ENCODE data around the gene SLC2A4.
A peak's percentile ranks its signal among the peaks of the same experiment; 100 is the strongest.

The SLC2A4 gene

GRCh38 chr17:7314719-7315569 is 33.4 kb downstream of the SLC2A4 start, which contains the start of gene GPS2:
Gene GPS2 (minus strand): TSS chr17:7315360. CDS start chr17:7315052, 308 bp downstream.
- Histone ChIP-seq H3K79me2 (ENCODE audit: insufficient read depth, low read length) (peaks cover 55% of the 10 kb centered on the region), H3K9me3 (ENCODE audit: insufficient read depth, low read length, severe bottlenecking) (no peaks in the 10 kb centered on the region), H3K4me3 (ENCODE audit: low read depth in 1 of 2, low read length in 2 of 2) (peak within 1 kb of the TSS; percentile 45 to 88), H3K27ac (ENCODE audit: low read length) (peak within 1 kb of the TSS; percentile 75), H3K27me3 (ENCODE audit: insufficient read depth, low read length, poor library complexity) (no peaks in the 10 kb centered on the region), H3K4me2 (ENCODE audit: insufficient read depth, low read length) (peak within 1 kb of the TSS; percentile 95), H3K9ac (ENCODE audit: low read depth, low read length) (peak within 1 kb of the TSS; percentile 69), H3K4me1 (ENCODE audit: insufficient read depth, low read length) (peaks cover 53% of the 10 kb centered on the region), H2AFZ (ENCODE audit: low read depth, low read length) (peak within 1 kb of the TSS; percentile 73), H4K20me1 (ENCODE audit: insufficient read depth, low read length) (peaks cover 44% of the 10 kb centered on the region), H3K36me3 (ENCODE audit: insufficient read depth, low read length) (peaks cover 72% of the 10 kb centered on the region)
- TF ChIP-seq CTCF (IDR thresholded peaks at IDR 0.05; ENCODE audit: borderline replicate concordance, extremely low read depth, low read length, poor library complexity, severe bottlenecking) (no peak), EZH2 (IDR thresholded peaks at IDR 0.05; ENCODE audit: borderline replicate concordance, low read depth, low read length, severe bottlenecking) (no peak)
- peak; percentile 91 for DNase-seq
- peak; percentile 79 for ATAC-seq (ENCODE audit: insufficient read depth, low read depth)

GRCh38 chr17:7315570-7316235 is 34.2 kb downstream of the SLC2A4 start:
- Histone ChIP-seq H3K4me1 (ENCODE audit: insufficient read depth, low read length) (peaks cover 46% of the 10 kb centered on the region), H3K4me3 (ENCODE audit: low read depth in 1 of 2, low read length in 2 of 2) (peak overlapping the region; percentile 45 to 88), H3K9ac (ENCODE audit: low read depth, low read length) (peak overlapping the region; percentile 69), H3K4me2 (ENCODE audit: insufficient read depth, low read length) (peak overlapping the region; percentile 95), H3K27me3 (ENCODE audit: insufficient read depth, low read length, poor library complexity) (no peaks in the 10 kb centered on the region), H4K20me1 (ENCODE audit: insufficient read depth, low read length) (peaks cover 37% of the 10 kb centered on the region), H3K9me3 (ENCODE audit: insufficient read depth, low read length, severe bottlenecking) (no peaks in the 10 kb centered on the region), H3K27ac (ENCODE audit: low read length) (peak overlapping the region; percentile 75), H2AFZ (ENCODE audit: low read depth, low read length) (peak overlapping the region; percentile 73), H3K36me3 (ENCODE audit: insufficient read depth, low read length) (peaks cover 72% of the 10 kb centered on the region), H3K79me2 (ENCODE audit: insufficient read depth, low read length) (peaks cover 47% of the 10 kb centered on the region)
- TF ChIP-seq EZH2 (IDR thresholded peaks at IDR 0.05; ENCODE audit: borderline replicate concordance, low read depth, low read length, severe bottlenecking) = no peak
- no peak for TF ChIP-seq CTCF (IDR thresholded peaks at IDR 0.05; ENCODE audit: borderline replicate concordance, extremely low read depth, low read length, poor library complexity, severe bottlenecking)
- DNase-seq = no peak
- ATAC-seq (ENCODE audit: insufficient read depth, low read depth) = no peak; the same call in 2 of the 3 replicates

GRCh38 chr17:7317161-7317803 is 35.8 kb downstream of the SLC2A4 start:
- TF ChIP-seq EZH2 (IDR thresholded peaks at IDR 0.05; ENCODE audit: borderline replicate concordance, low read depth, low read length, severe bottlenecking) (no peak), CTCF (IDR thresholded peaks at IDR 0.05; ENCODE audit: borderline replicate concordance, extremely low read depth, low read length, poor library complexity, severe bottlenecking) (no peak)
- Histone ChIP-seq H2AFZ (ENCODE audit: low read depth, low read length) (no peak overlapping the region), H3K4me3 (ENCODE audit: low read depth in 1 of 2, low read length in 2 of 2) (no peak overlapping the region), H3K4me1 (ENCODE audit: insufficient read depth, low read length) (peaks cover 34% of the 10 kb centered on the region), H3K27ac (ENCODE audit: low read length) (no peak overlapping the region), H3K36me3 (ENCODE audit: insufficient read depth, low read length) (peaks cover 74% of the 10 kb centered on the region), H3K4me2 (ENCODE audit: insufficient read depth, low read length) (no peak overlapping the region), H3K9ac (ENCODE audit: low read depth, low read length) (no peak overlapping the region), H3K27me3 (ENCODE audit: insufficient read depth, low read length, poor library complexity) (no peaks in the 10 kb centered on the region), H3K9me3 (ENCODE audit: insufficient read depth, low read length, severe bottlenecking) (no peaks in the 10 kb centered on the region), H3K79me2 (ENCODE audit: insufficient read depth, low read length) (peaks cover 36% of the 10 kb centered on the region), H4K20me1 (ENCODE audit: insufficient read depth, low read length) (peaks cover 25% of the 10 kb centered on the region)
- DNase-seq = no peak
- ATAC-seq (ENCODE audit: insufficient read depth, low read depth) = no peak
